Motor neuron (in vitro differentiated cells): ENCODE measurements around the gene PRLHR. TPM values are rescaled to one million over a fixed set of nuclear protein-coding genes. Genes with fewer than 3 reads are reported as not detected.
"Not testable (repeated sequence)": the region's sequence is repeated elsewhere in the genome, so short reads cannot be mapped to it uniquely, and the experiment has no call there.

Source experiments
- ATAC-seq, 8 experiments: fragments of 200-7000 bp; cut with Tn5 transposase; replicated peaks in 6 of 8; 2 replicates each; pipeline ENCODE4 v1.8.0; 2021; ENCODE audit warnings: mild to moderate bottlenecking in 8 of 8, moderate library complexity in 8 of 8
- H3K27ac ChIP-seq, 2 donors: fragments of 250-450 bp; sonication (Bioruptor Pico); 2 replicates each; pipeline ENCODE4 v1.9.0; 2021; ENCODE audit warnings: antibody characterized with exemption in 2 of 2, mild to moderate bottlenecking in 2 of 2, moderate library complexity in 1 of 2
- H3K4me1 ChIP-seq, 2 donors: fragments of 250-450 bp; sonication (Bioruptor Pico); replicated peaks in 1 of 2; 2 replicates each; pipeline ENCODE4 v1.6.1; 2021; ENCODE audit warnings: antibody characterized with exemption in 2 of 2, mild to moderate bottlenecking in 2 of 2, moderate library complexity in 1 of 2
- H3K4me3 ChIP-seq, 5 donors: fragments of 250-450 bp; sonication (Bioruptor Pico); 2 replicates each; pipeline ENCODE4 v1.9.0; 2021; ENCODE audit warnings: antibody characterized with exemption in 5 of 5, mild to moderate bottlenecking in 5 of 5, moderate library complexity in 4 of 5
- WGBS, 10 experiments: fragments of 450-650 bp; shearing (Covaris generic); methylation state at CpG; one replicate each; pipeline ENCODE4 v1.0.0; 2022; 5-methylcytosine and 5-hydroxymethylcytosine counted together
- in situ Hi-C, 9 experiments: fragments of 400-800 bp; cut with MboI; loops; one replicate each; pipeline ENCODE4 v1.15.0; 2021; ENCODE audit warnings: low sequenced_read_pairs in 9 of 9, low pct_unique_long_range_greater_than_20kb in 2 of 9; ENCODE audit not compliant: unreplicated experiment in 9 of 9
- total RNA-seq, 8 experiments: library from RNA; unstranded; fragments of 300-600 nt; gene quantifications; 2 replicates each; pipeline versions ENCODE4 v1.2.3 to v1.2.4, GENCODE V29; 2022

PRLHR gene
- total RNA-seq: under 1 TPM in 6 of 8 experiments, not detected in 2; 0.09 to 0.47 (median 0.16) TPM

GRCh38 chr10:118595598-118596425 lies at the start of gene PRLHR:
Gene PRLHR (minus strand): TSS chr10:118595648. CDS start chr10:118595244, 404 bp downstream.
- 0 to 5% (median 0%) methylated on average over 3 to 23 of the region's 52 CpGs; no CpG with 5 or more reads in 3 of the 10 experiments for WGBS, 10 experiments
- in situ Hi-C loops: no loop called here
- H3K4me3 ChIP-seq: peak within 1 kb of the TSS; percentile 11 to 32 (median 28)
- H3K4me1 ChIP-seq: peaks cover 0 to 10% of the 10 kb centered on the region in 2 donors
- ATAC-seq: peak; percentile 55 to 85 (median 70)
- H3K27ac ChIP-seq: no peak within 1 kb of the TSS

- ATAC-seq: no peak
- in situ Hi-C loops: no loop called here
- H3K4me1 ChIP-seq: no peaks in the 10 kb centered on the region
- no peak overlapping the region for H3K4me3 ChIP-seq
- H3K27ac ChIP-seq: no peak overlapping the region
- 0 to 83% (median 67%) methylated on average over 1 to 2 of the region's 2 CpGs; no CpG with 5 or more reads in 4 of the 10 experiments for WGBS, 10 experiments
These were observed 46.8 kb upstream of the PRLHR start for GRCh38 chr10:118642228-118642627.

GRCh38 chr10:118638680-118639079 lies 43.2 kb upstream of the PRLHR start:
- H3K4me1 ChIP-seq: no peaks in the 10 kb centered on the region
- no peak for ATAC-seq
- in situ Hi-C loops: no loop called here
- H3K27ac ChIP-seq: no peak overlapping the region
- no peak overlapping the region for H3K4me3 ChIP-seq
- WGBS, 10 experiments: 7 to 90% (median 65%) methylated on average over 1 to 6 of the region's 9 CpGs; no CpG with 5 or more reads in 3 of the 10 experiments

- in situ Hi-C loops: no loop called here
- ATAC-seq: no peak
- Histone ChIP-seq H3K27ac (no peak overlapping the region), H3K4me3 (no peak overlapping the region), H3K4me1 (no peaks in the 10 kb centered on the region)
- 76 to 100% (median 83%) methylated on average over 1 to 3 of the region's 4 CpGs; no CpG with 5 or more reads in 1 of the 10 experiments for WGBS, 10 experiments
These were observed 40.4 kb upstream of the PRLHR start for GRCh38 chr10:118635674-118636402.

GRCh38 chr10:118633786-118634185 lies 38.3 kb upstream of the PRLHR start:
- 20 to 100% (median 49%) methylated on average over 1 to 6 of the region's 7 CpGs; no CpG with 5 or more reads in 1 of the 10 experiments for WGBS, 10 experiments
- no peak for ATAC-seq
- in situ Hi-C loops: no loop called here
- Histone ChIP-seq H3K4me3 (no peak overlapping the region), H3K4me1 (no peaks in the 10 kb centered on the region), H3K27ac (no peak overlapping the region)

GRCh38 chr10:118629211-118629610 lies 33.8 kb upstream of the PRLHR start:
- ATAC-seq: peak in 3 of 8 experiments; percentile 84 to 92 (median 89)
- Histone ChIP-seq H3K4me1 (no peaks in the 10 kb centered on the region), H3K27ac (no peak overlapping the region), H3K4me3 (no peak overlapping the region)
- 0 to 100% (median 71%) methylated on average over 1 to 3 of the region's 3 CpGs; no CpG with 5 or more reads in 1 of the 10 experiments for WGBS, 10 experiments
- in situ Hi-C loops: no loop called here

GRCh38 chr10:118628397-118628796 lies 32.9 kb upstream of the PRLHR start:
- Histone ChIP-seq H3K27ac (no peak overlapping the region), H3K4me3 (no peak overlapping the region), H3K4me1 (no peaks in the 10 kb centered on the region)
- in situ Hi-C loops: no loop called here
- ATAC-seq: no peak

GRCh38 chr10:118626953-118627352 lies 31.5 kb upstream of the PRLHR start:
- Histone ChIP-seq H3K4me1 (no peaks in the 10 kb centered on the region), H3K27ac (no peak overlapping the region), H3K4me3 (no peak overlapping the region)
- WGBS, 10 experiments: no CpG with 5 or more reads among the region's 3 CpGs
- ATAC-seq: no peak
- in situ Hi-C loops: no loop called here

GRCh38 chr10:118625504-118625903 lies 30.1 kb upstream of the PRLHR start:
- no peak overlapping the region for H3K27ac ChIP-seq
- no peak for ATAC-seq
- no peak overlapping the region for H3K4me3 ChIP-seq
- in situ Hi-C loops: no loop called here
- 7 to 70% (median 50%) methylated on average over 2 to 3 of the region's 3 CpGs; no CpG with 5 or more reads in 5 of the 10 experiments for WGBS, 10 experiments
- no peaks in the 10 kb centered on the region for H3K4me1 ChIP-seq

GRCh38 chr10:118624747-118625146 lies 29.3 kb upstream of the PRLHR start:
- ATAC-seq: no peak
- WGBS, 10 experiments: 19 to 82% (median 60%) methylated on average over 1 to 5 of the region's 5 CpGs; no CpG with 5 or more reads in 3 of the 10 experiments
- Histone ChIP-seq H3K27ac (no peak overlapping the region), H3K4me3 (no peak overlapping the region), H3K4me1 (no peaks in the 10 kb centered on the region)
- in situ Hi-C loops: no loop called here

GRCh38 chr10:118621304-118621942 lies 26.0 kb upstream of the PRLHR start:
- peak in 3 of 8 experiments; percentile 85 to 95 (median 90) for ATAC-seq
- 0 to 100% (median 53%) methylated on average over 1 to 7 of the region's 7 CpGs for WGBS, 10 experiments
- no peak overlapping the region for H3K27ac ChIP-seq
- in situ Hi-C loops: no loop called here
- H3K4me1 ChIP-seq: no peaks in the 10 kb centered on the region
- H3K4me3 ChIP-seq: no peak overlapping the region

- H3K27ac ChIP-seq, H3K4me1 ChIP-seq, ATAC-seq, in situ Hi-C loops, H3K4me3 ChIP-seq: not testable (repeated sequence)
- 0 to 82% (median 48%) methylated on average over 1 to 4 of the region's 4 CpGs for WGBS, 10 experiments
These were observed 18.4 kb upstream of the PRLHR start for GRCh38 chr10:118613863-118614262.

- Histone ChIP-seq H3K4me3 (no peak overlapping the region), H3K4me1 (peaks cover 4 to 9% of the 10 kb centered on the region in 2 donors), H3K27ac (no peak overlapping the region)
- ATAC-seq: no peak
- 14 to 100% (median 42%) methylated on average over 1 to 2 of the region's 2 CpGs; no CpG with 5 or more reads in 2 of the 10 experiments for whole genome bisulfite sequencing, 10 experiments
- in situ Hi-C loops: no loop called here
These were observed 15.1 kb upstream of the PRLHR start for GRCh38 chr10:118610577-118610976.
